WTC11 (cell line): Measurements from ENCODE around the gene SPAG9. TPM values are rescaled to one million over a fixed set of nuclear protein-coding genes. Genes with fewer than 3 reads are reported as not detected.
"Not testable (repeated sequence)": the region's sequence is repeated elsewhere in the genome, so short reads cannot be mapped to it uniquely, and the experiment has no call there.

ENCODE experiments used
- ATAC-seq: fragments of 200-7000 bp; cut with Tn5 transposase; 2 replicates; pipeline ENCODE4 v1.10.0; 2021; ENCODE audit warnings: mild to moderate bottlenecking, moderate library complexity
- CTCF ChIA-PET: fragments of 300-600 bp; sonication (Branson Sonifier 250); formaldehyde crosslinking; loops from one replicate; lab custom pipeline; 2021; ENCODE audit warnings: antibody characterized with exemption; lab: Charles Lee
- POLR2A ChIA-PET: fragments of 350-600 bp; sonication (Branson Sonifier 250); formaldehyde crosslinking; loops from one replicate; lab custom pipeline; 2021; ENCODE audit warnings: antibody characterized with exemption; lab: Charles Lee
- DNase-seq: peaks from one replicate; pipeline ENCODE4 v3.0.0; 2021; ENCODE audit warnings: low spot score
- H3K27ac Mint-ChIP-seq: 2 replicates; pipeline ENCODE4 v1.8.0; 2021; ENCODE audit warnings: mixed read lengths
- H3K27me3 Mint-ChIP-seq: 2 replicates; pipeline ENCODE4 v1.8.0; 2021; ENCODE audit warnings: low read depth, mild to moderate bottlenecking, moderate library complexity, mixed read lengths
- H3K36me3 Mint-ChIP-seq: 2 replicates; pipeline ENCODE4 v1.8.0; 2021; ENCODE audit warnings: mixed read lengths
- H3K4me1 Mint-ChIP-seq: 2 replicates; pipeline ENCODE4 v1.8.0; 2022; ENCODE audit warnings: mixed read lengths
- H3K4me3 Mint-ChIP-seq: 2 replicates; pipeline ENCODE4 v1.8.0; 2021; ENCODE audit warnings: mild to moderate bottlenecking, moderate library complexity, mixed read lengths
- H3K9me3 Mint-ChIP-seq: 2 replicates; pipeline ENCODE4 v1.8.0; 2021; ENCODE audit warnings: mixed read lengths
- CBFB ChIP-seq: sonication (generic); formaldehyde crosslinking; IDR thresholded peaks from 2 replicates; pipeline ENCODE4 v1.8.1; 2022; ENCODE audit warnings: mild to moderate bottlenecking, low read depth, missing genetic modification reagents
- CREB1 ChIP-seq: sonication (generic); formaldehyde crosslinking; IDR thresholded peaks from 2 replicates; pipeline ENCODE4 v1.8.0; 2023; ENCODE audit warnings: mild to moderate bottlenecking, missing genetic modification reagents
- E2F4 ChIP-seq: sonication (generic); formaldehyde crosslinking; IDR thresholded peaks from 2 replicates; pipeline ENCODE4 v1.8.1; 2022; ENCODE audit warnings: low read depth, mild to moderate bottlenecking, moderate library complexity, missing genetic modification reagents, borderline replicate concordance
- E2F5 ChIP-seq: sonication (generic); formaldehyde crosslinking; IDR thresholded peaks from 2 replicates; pipeline ENCODE4 v1.8.1; 2022; ENCODE audit warnings: mild to moderate bottlenecking, moderate library complexity, missing genetic modification reagents
- ESRRA ChIP-seq: sonication (generic); formaldehyde crosslinking; IDR thresholded peaks from 2 replicates; pipeline ENCODE4 v1.8.1; 2022; ENCODE audit warnings: mild to moderate bottlenecking, missing genetic modification reagents, borderline replicate concordance
- ETV6 ChIP-seq: sonication (generic); formaldehyde crosslinking; IDR thresholded peaks from 2 replicates; pipeline ENCODE4 v1.8.1; 2022; ENCODE audit warnings: mild to moderate bottlenecking, missing genetic modification reagents
- FOXJ3 ChIP-seq: sonication (generic); formaldehyde crosslinking; IDR thresholded peaks from 2 replicates; pipeline ENCODE4 v1.9.0; 2021; ENCODE audit warnings: missing genetic modification reagents, mild to moderate bottlenecking, borderline replicate concordance
- FOXK1 ChIP-seq: sonication (generic); formaldehyde crosslinking; IDR thresholded peaks from 2 replicates; pipeline ENCODE4 v1.8.0; 2022; ENCODE audit warnings: mild to moderate bottlenecking, moderate library complexity, missing genetic modification reagents
- GRHL2 ChIP-seq: fragments of 250-450 bp; sonication (Bioruptor Pico); IDR thresholded peaks from 2 replicates; pipeline ENCODE4 v1.8.0; 2022; ENCODE audit warnings: mild to moderate bottlenecking, moderate library complexity; ENCODE audit not compliant: insufficient replicate concordance, severe bottlenecking
- MLX ChIP-seq: sonication (generic); formaldehyde crosslinking; IDR thresholded peaks from 2 replicates; pipeline ENCODE4 v1.8.1; 2023; ENCODE audit warnings: mild to moderate bottlenecking, missing genetic modification reagents, moderate library complexity
- MXD4 ChIP-seq: fragments of 250-450 bp; sonication (Bioruptor Pico); IDR thresholded peaks from 2 replicates; pipeline ENCODE4 v1.8.0; 2021; ENCODE audit warnings: mild to moderate bottlenecking, moderate library complexity, borderline replicate concordance
- NFATC4 ChIP-seq: fragments of 250-450 bp; sonication (Bioruptor Pico); IDR thresholded peaks from 2 replicates; pipeline ENCODE4 v1.9.0; 2021; ENCODE audit warnings: mild to moderate bottlenecking
- PREB ChIP-seq: sonication (generic); formaldehyde crosslinking; IDR thresholded peaks from 2 replicates; pipeline ENCODE4 v1.8.1; 2022; ENCODE audit warnings: mild to moderate bottlenecking, missing genetic modification reagents, moderate library complexity, borderline replicate concordance
- PRRX2 ChIP-seq: fragments of 250-450 bp; sonication (Bioruptor Pico); IDR thresholded peaks from 2 replicates; pipeline ENCODE4 v1.8.0; 2021; ENCODE audit warnings: mild to moderate bottlenecking
- RORB ChIP-seq: fragments of 250-450 bp; sonication (Bioruptor Pico); IDR thresholded peaks from 2 replicates; pipeline ENCODE4 v1.9.0; 2021; ENCODE audit warnings: mild to moderate bottlenecking
- STAT6 ChIP-seq: sonication (generic); formaldehyde crosslinking; conservative IDR thresholded peaks from 2 replicates; pipeline ENCODE4 v1.8.1; 2023; ENCODE audit warnings: mild to moderate bottlenecking, low read depth, missing genetic modification reagents, moderate library complexity
- TEAD1 ChIP-seq: sonication (generic); formaldehyde crosslinking; IDR thresholded peaks from 2 replicates; pipeline ENCODE4 v1.8.0; 2022; ENCODE audit warnings: mild to moderate bottlenecking, missing genetic modification reagents
- TEAD4 ChIP-seq: sonication (generic); formaldehyde crosslinking; IDR thresholded peaks from 2 replicates; pipeline ENCODE4 v1.8.0; 2022; ENCODE audit warnings: mild to moderate bottlenecking, missing genetic modification reagents
- TP53 ChIP-seq: sonication (generic); formaldehyde crosslinking; IDR thresholded peaks from 2 replicates; pipeline ENCODE4 v1.8.1; 2023; ENCODE audit warnings: mild to moderate bottlenecking, missing genetic modification reagents
- USF2 ChIP-seq: sonication (generic); formaldehyde crosslinking; IDR thresholded peaks from 2 replicates; pipeline ENCODE4 v1.8.1; 2023; ENCODE audit warnings: mild to moderate bottlenecking, missing genetic modification reagents, moderate library complexity
- total RNA-seq: library from RNA; stranded (reverse); gene quantifications from 3 replicates; pipeline ENCODE4 v1.2.3, GENCODE V29; 2021

SPAG9 gene
- total RNA-seq, 1 experiment from 2014 or later, result 51.9 TPM

GRCh38 chr17:50944054-50944901, 176.4 kb downstream of the SPAG9 start (continued):
- TF ChIP-seq MLX (CRISPR knock-in tag) (no peak), TEAD1 (CRISPR knock-in tag) (peak; percentile 78; the same call in 1 of the 2 replicates), E2F5 (CRISPR knock-in tag) (0 out of 2 replicates have a peak, but pooled peaks have one; percentile 40), PRRX2 (CRISPR knock-in tag) (no peak), FOXJ3 (no peak), ESRRA (0 out of 2 replicates have a peak, but pooled peaks have one; percentile 9), GRHL2 (CRISPR knock-in tag) (no peak), RORB (no peak), CBFB (CRISPR knock-in tag) (no peak), TP53 (no peak), STAT6 (no peak), USF2 (CRISPR knock-in tag) (no peak), FOXK1 (CRISPR knock-in tag) (peak; percentile 40; the same call in 1 of the 2 replicates), MXD4 (CRISPR knock-in tag) (no peak), PREB (CRISPR knock-in tag) (peak; percentile 20; the same call in 1 of the 2 replicates), ETV6 (CRISPR knock-in tag) (peak; percentile 31; the same call in 1 of the 2 replicates)
- TF ChIP-seq, all 79 proteins: peak for 12

- CTCF ChIA-PET, result interaction anchor here (1.0 to 3.3 kb wide), 3 partner anchors 9 to 160 kb away, joined by 3 to 20 read pairs (median 13); partner anchors contain the start of gene TOB1
- TF ChIP-seq E2F4 (no peak), FOXK1 (CRISPR knock-in tag) (no peak), NFATC4 (CRISPR knock-in tag) (no peak), TEAD4 (CRISPR knock-in tag) (no peak), CREB1 (no peak)
- ATAC-seq (no peak), DNase-seq (peak; percentile 7)
- Mint-ChIP-seq H3K27ac (no peak overlapping the region), H3K36me3 (no peaks in the 10 kb centered on the region), H3K9me3 (no peaks in the 10 kb centered on the region), H3K4me3 (peak overlapping the region; percentile 54; the same call in 1 of the 2 replicates), H3K4me1 (peaks cover 18% of the 10 kb centered on the region), H3K27me3 (peaks cover 15% of the 10 kb centered on the region)
- POLR2A ChIA-PET, result interaction anchor here (1.8 kb wide), 1 partner anchor 77 kb away, joined by 22 read pairs; the partner anchor contains the start of gene TOB1
Observed at GRCh38 chr17:50943575-50943933, 177.1 kb downstream of the SPAG9 start.

- H3K27me3 Mint-ChIP-seq, result peaks cover 15% of the 10 kb centered on the region
- H3K27ac Mint-ChIP-seq, ATAC-seq, H3K9me3 Mint-ChIP-seq, H3K36me3 Mint-ChIP-seq, H3K4me3 Mint-ChIP-seq, H3K4me1 Mint-ChIP-seq, CTCF ChIA-PET, DNase-seq: not testable (repeated sequence)
- POLR2A ChIA-PET, result interaction anchor here (1.6 kb wide), 1 partner anchor 75 kb away, joined by 8 read pairs; the partner anchor contains the start of gene TOB1
Observed at GRCh38 chr17:50941676-50942048, 179.0 kb downstream of the SPAG9 start.
